ENCODE measurements around the gene HPS1. TPM values are rescaled to one million over a fixed set of nuclear protein-coding genes. Genes with fewer than 3 reads are reported as not detected.

Gene HPS1
- polyA plus RNA-seq, 1 of the 3 experiments (the other 2 are of a cell fraction), result 41.4 TPM

DNA sequence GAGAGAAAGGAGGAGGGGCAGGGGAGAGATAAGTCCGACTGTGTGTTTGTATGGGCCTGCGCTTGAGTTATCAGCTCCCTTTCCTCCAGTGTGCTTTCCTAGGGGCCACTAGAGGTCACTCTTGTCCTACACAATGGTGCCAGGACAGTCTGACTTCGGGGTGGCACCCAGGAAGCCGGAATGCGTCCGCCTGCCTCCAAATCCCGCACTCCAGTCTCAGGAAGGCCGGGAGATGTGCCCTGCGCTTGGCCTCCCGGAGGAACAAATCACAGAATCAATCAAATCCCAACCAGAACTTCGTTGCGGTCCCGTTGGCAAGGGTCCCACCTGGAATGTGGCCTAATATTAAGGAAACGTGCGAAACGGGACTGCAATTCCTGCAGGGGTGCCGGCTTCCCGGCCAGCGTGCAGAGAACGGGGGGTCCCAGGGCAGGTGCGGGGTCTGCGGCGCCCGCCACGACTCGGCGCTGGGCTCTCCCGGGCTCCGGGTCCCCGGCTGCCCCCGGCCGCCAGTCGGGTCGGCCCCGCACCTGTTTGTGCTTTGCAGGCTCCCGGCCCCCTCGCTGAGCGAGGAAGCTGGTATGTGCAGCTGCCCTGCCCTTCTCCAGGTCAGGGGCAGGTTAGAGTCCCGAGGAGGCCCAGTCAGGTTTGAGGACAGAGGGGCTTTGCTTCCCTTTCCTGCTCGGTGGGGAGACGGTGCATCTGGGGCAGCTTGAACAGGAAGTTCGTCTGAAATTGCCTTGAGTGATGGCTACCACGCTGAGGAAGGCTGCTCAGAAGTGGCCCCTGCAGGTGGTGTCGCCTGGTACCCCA lies 21.0 kb upstream of the HPS1 start (continued):
- TF ChIP-seq, protein P1, sequence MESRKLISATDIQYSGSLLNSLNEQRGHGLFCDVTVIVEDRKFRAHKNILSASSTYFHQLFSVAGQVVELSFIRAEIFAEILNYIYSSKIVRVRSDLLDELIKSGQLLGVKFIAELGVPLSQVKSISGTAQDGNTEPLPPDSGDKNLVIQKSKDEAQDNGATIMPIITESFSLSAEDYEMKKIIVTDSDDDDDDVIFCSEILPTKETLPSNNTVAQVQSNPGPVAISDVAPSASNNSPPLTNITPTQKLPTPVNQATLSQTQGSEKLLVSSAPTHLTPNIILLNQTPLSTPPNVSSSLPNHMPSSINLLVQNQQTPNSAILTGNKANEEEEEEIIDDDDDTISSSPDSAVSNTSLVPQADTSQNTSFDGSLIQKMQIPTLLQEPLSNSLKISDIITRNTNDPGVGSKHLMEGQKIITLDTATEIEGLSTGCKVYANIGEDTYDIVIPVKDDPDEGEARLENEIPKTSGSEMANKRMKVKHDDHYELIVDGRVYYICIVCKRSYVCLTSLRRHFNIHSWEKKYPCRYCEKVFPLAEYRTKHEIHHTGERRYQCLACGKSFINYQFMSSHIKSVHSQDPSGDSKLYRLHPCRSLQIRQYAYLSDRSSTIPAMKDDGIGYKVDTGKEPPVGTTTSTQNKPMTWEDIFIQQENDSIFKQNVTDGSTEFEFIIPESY (IDR thresholded peaks at IDR 0.05; ENCODE audit: borderline replicate concordance, low read depth), result no peak
- TF ChIP-seq REST (IDR thresholded peaks at IDR 0.05; ENCODE audit: low read depth, low read length) (no peak), FOXM1 (IDR thresholded peaks at IDR 0.05; ENCODE audit: low read depth) (no peak), CHD2 (IDR thresholded peaks at IDR 0.05; ENCODE audit: low read length, partially characterized antibody) (peak; percentile 48), FOSL2 (IDR thresholded peaks at IDR 0.05; ENCODE audit: borderline replicate concordance, low read depth) (no peak), GABPA (IDR thresholded peaks at IDR 0.05; ENCODE audit: low read depth) (no peak), YY1 (IDR thresholded peaks at IDR 0.05; ENCODE audit: low read depth) (no peak), GATA2 (CRISPR knock-in tag; IDR thresholded peaks at IDR 0.05) (no peak), CTCF (IDR thresholded peaks at IDR 0.05) (peak; percentile 80), NFIC (IDR thresholded peaks at IDR 0.05; ENCODE audit: borderline replicate concordance) (no peak), EZH2phosphoT487 (IDR thresholded peaks at IDR 0.05; ENCODE audit: borderline replicate concordance, low read depth) (no peak), SMC3 (IDR thresholded peaks at IDR 0.05; ENCODE audit: low read depth, low read length) (peak; percentile 84), MAX (IDR thresholded peaks at IDR 0.05; ENCODE audit: low read depth) (no peak), POLR2AphosphoS5 (IDR thresholded peaks at IDR 0.05; ENCODE audit: low read depth, low read length) (no peak), NRF1 (IDR thresholded peaks at IDR 0.05; ENCODE audit: low read depth, low read length) (no peak)
- TF ChIP-seq, protein P2, sequence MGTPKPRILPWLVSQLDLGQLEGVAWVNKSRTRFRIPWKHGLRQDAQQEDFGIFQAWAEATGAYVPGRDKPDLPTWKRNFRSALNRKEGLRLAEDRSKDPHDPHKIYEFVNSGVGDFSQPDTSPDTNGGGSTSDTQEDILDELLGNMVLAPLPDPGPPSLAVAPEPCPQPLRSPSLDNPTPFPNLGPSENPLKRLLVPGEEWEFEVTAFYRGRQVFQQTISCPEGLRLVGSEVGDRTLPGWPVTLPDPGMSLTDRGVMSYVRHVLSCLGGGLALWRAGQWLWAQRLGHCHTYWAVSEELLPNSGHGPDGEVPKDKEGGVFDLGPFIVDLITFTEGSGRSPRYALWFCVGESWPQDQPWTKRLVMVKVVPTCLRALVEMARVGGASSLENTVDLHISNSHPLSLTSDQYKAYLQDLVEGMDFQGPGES (IDR thresholded peaks at IDR 0.05; ENCODE audit: low read depth, low read length), result no peak

Measured in SK-N-SH (cell line).